Gastroesophageal sphincter (tissue), 4 donors: ENCODE data around the gene PES1. TPM values are rescaled to one million over a fixed set of nuclear protein-coding genes. Genes with fewer than 3 reads are reported as not detected.

Experiments used
- ATAC-seq: fragments of 150-250 bp; one replicate; pipeline ENCODE4 v1.9.1; 2016; ENCODE audit warnings: mild to moderate bottlenecking, moderate library complexity
- H3K27ac ChIP-seq, 4 donors: fragments of 200-600 bp; sonication (generic) in 3 of 4; 1 replicate in 3 of 4; 2 replicates in 1 of 4; pipeline ENCODE4 v1.5.1; 2016 to 2019
- H3K27me3 ChIP-seq: fragments of 200-600 bp; sonication (generic); one replicate; pipeline ENCODE4 v1.5.1; 2019
- H3K36me3 ChIP-seq, 2 donors: fragments of 200-600 bp; sonication (generic); one replicate each; pipeline ENCODE4 v1.5.1; 2019; ENCODE audit warnings: control low read depth in 1 of 2
- H3K4me1 ChIP-seq, 3 donors: fragments of 200-600 bp; sonication (generic); 1 replicate in 2 of 3; 2 replicates in 1 of 3; pipeline ENCODE4 v1.5.1; 2016 to 2019; ENCODE audit warnings: control low read depth in 2 of 3
- H3K4me3 ChIP-seq, 2 donors: fragments of 200-600 bp; sonication (generic); one replicate each; pipeline ENCODE4 v1.5.1; 2019; ENCODE audit warnings: mild to moderate bottlenecking in 1 of 2, moderate library complexity in 1 of 2
- H3K9me3 ChIP-seq, 3 donors: fragments of 200-600 bp; sonication (generic); one replicate each; pipeline ENCODE4 v1.5.1; 2017 to 2019; ENCODE audit warnings: control low read depth in 2 of 3
- CTCF ChIP-seq, 4 experiments: fragments of 200-600 bp in 2 of 4; fragments of 450-650 bp in 2 of 4; sonication (generic) in 1 of 4; IDR thresholded peaks; one replicate each; pipeline ENCODE4 v1.5.1; 2017 to 2019; ENCODE audit warnings: antibody characterized with exemption in 4 of 4, mild to moderate bottlenecking in 2 of 4, moderate library complexity in 2 of 4
- EP300 ChIP-seq: sonication (generic); formaldehyde crosslinking; IDR thresholded peaks from one replicate; pipeline ENCODE4 v1.6.1; 2017; ENCODE audit warnings: antibody characterized with exemption, mild to moderate bottlenecking
- POLR2A ChIP-seq, 2 donors: fragments of 450-650 bp; IDR thresholded peaks; one replicate each; pipeline ENCODE4 v1.6.1; 2017; ENCODE audit warnings: antibody characterized with exemption in 2 of 2, mild to moderate bottlenecking in 2 of 2, moderate library complexity in 1 of 2
- POLR2AphosphoS5 ChIP-seq: sonication (generic); formaldehyde crosslinking; IDR thresholded peaks from one replicate; pipeline ENCODE4 v1.6.1; 2017; ENCODE audit warnings: antibody characterized with exemption
- WGBS, 2 donors: methylation state at CpG; one replicate each; pipeline ENCODE4 v1.1.5; 2018; ENCODE audit warnings: low coverage in 1 of 2; 5-methylcytosine and 5-hydroxymethylcytosine counted together
- total RNA-seq, 4 donors: library from RNA; depleted of rRNA; stranded (reverse); fragments of >200 nt; gene quantifications; one replicate each; pipeline ENCODE4 v1.1.0, GENCODE V29; 2016

Gene PES1
- total RNA-seq, 4 donors from 2014 or later = 35.5 to 48.9 (median 39.8) TPM

GRCh38 chr22:30615543-30615954 lies 23.8 kb upstream of the PES1 start:
- 100% methylated on average over 1 of the region's 7 CpGs; no CpG with 5 or more reads in 1 of the 2 donors for WGBS, 2 donors
- peak; percentile 39 for ATAC-seq
- Histone ChIP-seq H3K27me3 (no peaks in the 10 kb centered on the region), H3K27ac (no peak overlapping the region), H3K4me1 (no peaks in the 10 kb centered on the region), H3K9me3 (no peaks in the 10 kb centered on the region), H3K4me3 (no peak overlapping the region), H3K36me3 (peaks cover 0 to 98% of the 10 kb centered on the region in 2 donors)
- TF ChIP-seq CTCF (IDR thresholded peaks at IDR 0.05) (no peak), POLR2AphosphoS5 (no peak), EP300 (no peak), POLR2A (IDR thresholded peaks at IDR 0.05) (no peak)

GRCh38 chr22:30614879-30615278 lies 23.2 kb upstream of the PES1 start:
- Histone ChIP-seq H3K27ac (no peak overlapping the region), H3K9me3 (no peaks in the 10 kb centered on the region)
- ATAC-seq = no peak

GRCh38 chr22:30614268-30614667 lies 22.6 kb upstream of the PES1 start:
- Histone ChIP-seq H3K9me3 (no peaks in the 10 kb centered on the region), H3K4me1 (peaks cover 0 to 10% (median 5%) of the 10 kb centered on the region in 3 donors), H3K27ac (no peak overlapping the region), H3K27me3 (no peaks in the 10 kb centered on the region), H3K36me3 (peaks cover 0 to 86% of the 10 kb centered on the region in 2 donors), H3K4me3 (no peak overlapping the region)
- no peak for ATAC-seq
- WGBS, 2 donors = no CpG with 5 or more reads among the region's 7 CpGs
- no peak for TF ChIP-seq EP300
- no peak for TF ChIP-seq CTCF (IDR thresholded peaks at IDR 0.05)
- no peak for TF ChIP-seq POLR2AphosphoS5
- no peak for TF ChIP-seq POLR2A (IDR thresholded peaks at IDR 0.05)

More at GRCh38 chr22:30614879-30615278, 23.2 kb upstream of the PES1 start:
- Histone ChIP-seq H3K27me3 (no peaks in the 10 kb centered on the region), H3K36me3 (peaks cover 0 to 92% of the 10 kb centered on the region in 2 donors), H3K4me3 (no peak overlapping the region), H3K4me1 (peaks cover 0 to 4% (median 0%) of the 10 kb centered on the region in 3 donors)
- TF ChIP-seq POLR2AphosphoS5 = no peak
- no peak for TF ChIP-seq EP300
- TF ChIP-seq POLR2A (IDR thresholded peaks at IDR 0.05) = no peak
- TF ChIP-seq CTCF (IDR thresholded peaks at IDR 0.05) = no peak

GRCh38 chr22:30612789-30613188 lies 21.1 kb upstream of the PES1 start:
- no peak for TF ChIP-seq POLR2A (IDR thresholded peaks at IDR 0.05)
- no peak for TF ChIP-seq CTCF (IDR thresholded peaks at IDR 0.05)
- TF ChIP-seq EP300 = no peak
- no peak for TF ChIP-seq POLR2AphosphoS5
- Histone ChIP-seq H3K27ac (no peak overlapping the region), H3K4me3 (no peak overlapping the region), H3K36me3 (peaks cover 0 to 72% of the 10 kb centered on the region in 2 donors), H3K9me3 (no peaks in the 10 kb centered on the region), H3K4me1 (peaks cover 0 to 25% (median 16%) of the 10 kb centered on the region in 3 donors), H3K27me3 (no peaks in the 10 kb centered on the region)
- WGBS, 2 donors = 96 to 100% methylated on average over 3 to 5 of the region's 8 CpGs
- no peak for ATAC-seq

- TF ChIP-seq POLR2A (IDR thresholded peaks at IDR 0.05) = no peak
- peaks cover 0 to 56% of the 10 kb centered on the region in 2 donors for H3K36me3 ChIP-seq
- no peak overlapping the region for H3K27ac ChIP-seq
- no peak overlapping the region for H3K4me3 ChIP-seq
- WGBS, 2 donors = 97 to 100% methylated on average over 1 to 3 of the region's 3 CpGs
- H3K4me1 ChIP-seq = peaks cover 0 to 39% (median 23%) of the 10 kb centered on the region in 3 donors
- H3K27me3 ChIP-seq = no peaks in the 10 kb centered on the region
- H3K9me3 ChIP-seq = no peaks in the 10 kb centered on the region
- ATAC-seq = no peak
These were observed 19.5 kb upstream of the PES1 start for GRCh38 chr22:30611197-30611596.
